GM18499 (cell line): ENCODE data around the gene CLNK.

Source experiments
- ATAC-seq: cut with Tn5 transposase; IDR thresholded peaks from one replicate; pipeline ENCODE4 v1.9.1; 2021; ENCODE audit warnings: moderate number of reproducible peaks; ENCODE audit not compliant: insufficient read depth, unreplicated experiment

CLNK gene

DNA sequence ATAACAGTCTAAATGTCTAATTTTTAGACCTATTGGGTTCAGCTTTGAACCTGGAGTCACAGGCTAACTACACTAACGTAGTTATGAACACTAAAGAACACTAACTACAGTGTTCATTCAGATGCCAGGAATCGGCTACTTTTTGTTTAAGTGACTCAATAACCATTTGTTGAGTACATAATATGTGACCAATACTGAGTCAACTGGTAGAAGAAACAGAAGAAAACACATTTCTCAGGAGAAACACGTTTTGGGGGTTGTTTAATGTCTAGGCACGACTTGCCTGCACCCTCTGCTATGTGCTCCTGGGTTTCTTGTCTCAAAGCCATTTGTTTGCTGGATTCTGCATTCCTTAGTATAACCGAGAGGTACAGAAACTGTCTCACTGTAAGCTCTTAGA, 18.6 kb upstream of the CLNK start:
- no peak for ATAC-seq

DNA sequence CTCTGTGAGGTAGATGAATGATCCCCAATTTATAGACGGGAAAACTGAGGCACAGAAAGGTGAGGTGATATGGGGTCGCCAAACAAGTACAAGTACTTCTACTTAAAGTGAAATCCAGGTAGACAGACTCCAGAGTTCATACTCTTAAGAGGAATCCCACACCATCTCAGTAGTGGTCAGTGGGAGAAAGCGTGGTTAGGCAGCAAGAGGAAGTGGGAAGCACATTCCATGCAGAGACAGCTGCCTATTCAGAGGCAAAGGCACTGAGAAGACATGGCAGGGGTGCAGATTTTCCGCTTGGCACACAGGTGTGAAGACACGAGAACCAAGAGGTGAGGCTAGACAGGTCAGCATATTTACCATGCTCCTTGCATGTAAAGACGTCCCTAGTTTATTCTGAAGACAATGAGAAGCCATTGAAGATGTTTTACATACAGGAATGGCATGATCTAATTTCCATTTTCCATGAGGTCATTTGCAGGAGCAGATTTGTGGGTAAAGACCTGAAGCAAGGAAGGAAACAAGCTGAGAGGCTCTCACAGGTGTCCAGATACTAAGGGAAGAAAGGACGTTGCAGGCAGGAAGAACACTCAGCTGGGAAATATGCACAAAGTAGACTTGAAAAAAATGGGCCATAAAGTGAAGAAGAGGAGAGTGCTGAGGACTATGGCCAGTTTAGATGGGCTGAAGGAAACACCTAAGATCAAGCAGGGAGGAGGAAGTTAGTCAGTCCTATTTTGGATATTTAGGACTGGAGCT, 17.3 kb upstream of the CLNK start:
- ATAC-seq = no peak

DNA sequence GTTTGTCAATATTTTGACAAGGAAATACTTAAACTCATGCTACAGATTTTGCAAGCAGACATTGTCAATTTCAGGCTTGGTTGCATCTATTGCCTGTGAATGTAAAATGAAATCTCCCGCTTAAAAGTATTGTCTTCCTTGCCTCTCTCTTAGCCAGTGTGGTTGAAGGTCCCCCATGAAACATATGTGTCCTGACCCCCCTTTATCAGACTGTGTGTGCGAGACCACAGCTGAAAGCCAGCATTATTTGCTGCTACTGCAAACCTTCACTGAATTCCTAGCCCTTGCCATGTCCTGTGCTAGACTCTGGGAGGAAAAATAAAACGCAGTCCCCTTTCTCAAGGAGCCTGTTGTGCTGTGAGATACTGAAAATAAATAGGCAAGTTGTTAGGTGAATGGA, 16.6 kb upstream of the CLNK start:
- no peak for ATAC-seq

DNA sequence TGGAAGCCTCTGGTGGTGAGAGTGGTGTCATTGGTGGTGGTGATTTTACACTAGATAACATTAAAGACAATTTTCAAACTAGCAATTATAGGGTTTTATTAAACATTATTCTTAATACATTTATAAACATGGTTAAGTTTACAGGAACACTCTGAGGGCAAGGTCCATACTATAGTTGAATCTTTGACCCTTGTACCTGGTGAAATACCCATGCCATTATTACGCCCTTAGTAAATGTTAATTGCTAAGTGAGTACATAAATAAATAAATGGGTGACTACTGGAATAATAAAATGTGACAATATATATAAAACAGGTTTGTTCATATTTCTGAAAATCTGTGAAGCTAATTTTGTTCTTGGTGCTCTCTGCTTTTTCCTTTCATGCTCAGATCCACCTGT, 13.6 kb upstream of the CLNK start:
- ATAC-seq = no peak

DNA sequence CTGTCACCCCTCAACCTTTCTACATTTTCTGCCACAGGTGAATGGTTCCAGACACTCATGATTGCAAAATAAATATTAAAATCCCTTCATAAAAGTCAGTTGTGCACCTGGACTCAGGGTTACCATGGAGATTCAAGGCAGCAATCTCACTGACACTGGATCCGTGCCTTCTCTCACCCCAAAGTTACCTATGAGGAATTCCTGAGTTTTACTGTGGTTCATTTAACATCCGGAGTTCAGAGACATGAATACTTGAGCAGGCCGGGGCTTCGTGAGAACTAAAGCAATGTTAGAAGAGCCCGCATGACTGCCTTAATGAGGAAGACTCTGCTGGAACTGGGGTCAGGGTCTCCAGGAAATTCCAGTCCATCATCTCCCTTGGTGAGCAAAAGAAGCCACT, 12.5 kb upstream of the CLNK start:
- no peak for ATAC-seq

DNA sequence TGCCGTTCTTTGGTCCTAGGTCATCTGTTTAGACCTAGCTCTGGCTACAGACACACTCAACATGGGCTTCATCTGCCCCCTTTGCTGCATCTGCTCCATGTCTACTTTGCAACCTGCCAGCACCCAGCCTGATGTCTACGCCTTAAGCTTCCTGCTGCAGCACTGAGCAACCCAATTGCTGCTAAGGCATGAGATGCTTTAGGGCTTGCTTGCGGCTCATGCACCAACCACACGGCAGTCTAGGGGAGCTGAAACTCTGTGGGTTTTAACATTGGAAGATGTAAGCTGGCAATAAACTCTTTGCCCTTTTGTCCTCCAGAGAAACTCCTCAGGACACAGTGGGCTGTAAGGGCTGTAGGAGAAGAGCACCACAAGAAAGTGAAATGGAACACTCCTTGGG, 11.7 kb upstream of the CLNK start:
- ATAC-seq = no peak

DNA sequence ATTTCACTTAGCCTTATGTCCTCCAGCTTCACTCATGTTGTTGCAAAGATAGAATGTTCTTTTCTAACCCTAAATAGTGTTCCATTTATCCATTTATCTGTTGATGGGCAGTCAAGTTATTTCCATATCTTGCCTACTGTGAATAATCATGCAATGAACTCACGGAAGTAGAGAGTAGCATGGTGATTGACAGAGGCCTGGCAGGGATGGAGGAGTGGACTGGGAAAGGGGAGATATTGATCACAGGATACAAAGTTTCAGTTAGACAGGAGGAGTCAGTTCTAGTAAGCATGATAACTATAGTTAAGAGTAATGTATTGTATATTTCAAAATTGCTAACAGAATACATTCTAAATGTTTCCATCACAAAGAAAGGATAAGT, 10.3 kb upstream of the CLNK start:
- ATAC-seq = no peak

DNA sequence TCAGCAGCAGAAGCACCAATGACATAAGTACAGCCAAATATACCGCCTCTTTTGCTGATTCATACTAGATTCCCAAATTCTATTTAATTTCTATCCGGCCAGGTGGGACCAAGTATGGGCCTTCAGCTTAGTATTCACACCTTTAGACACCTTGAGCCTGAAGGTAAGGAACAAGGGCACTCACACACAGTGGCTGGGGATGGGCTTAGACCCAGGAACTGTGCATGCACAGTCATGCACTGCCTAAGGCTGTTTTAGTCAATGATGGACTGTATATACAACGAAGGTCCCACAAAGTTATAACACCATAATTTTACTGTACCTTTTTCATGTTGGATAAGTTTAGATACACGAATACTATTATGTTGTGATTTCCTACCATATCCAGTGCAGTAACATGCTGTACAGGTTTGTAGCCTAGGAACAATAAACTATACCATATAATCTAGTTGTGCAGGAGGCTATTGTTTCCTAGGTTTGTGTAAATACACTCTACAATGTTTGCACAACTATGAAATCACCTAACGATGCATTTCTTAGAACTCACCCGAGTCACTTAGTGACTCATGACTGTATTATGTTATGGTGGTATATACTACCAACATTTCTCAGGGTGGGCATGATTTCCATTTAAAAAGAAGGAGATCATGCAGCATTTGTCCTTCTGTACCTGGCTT, 9.7 kb upstream of the CLNK start:
- no peak for ATAC-seq

DNA sequence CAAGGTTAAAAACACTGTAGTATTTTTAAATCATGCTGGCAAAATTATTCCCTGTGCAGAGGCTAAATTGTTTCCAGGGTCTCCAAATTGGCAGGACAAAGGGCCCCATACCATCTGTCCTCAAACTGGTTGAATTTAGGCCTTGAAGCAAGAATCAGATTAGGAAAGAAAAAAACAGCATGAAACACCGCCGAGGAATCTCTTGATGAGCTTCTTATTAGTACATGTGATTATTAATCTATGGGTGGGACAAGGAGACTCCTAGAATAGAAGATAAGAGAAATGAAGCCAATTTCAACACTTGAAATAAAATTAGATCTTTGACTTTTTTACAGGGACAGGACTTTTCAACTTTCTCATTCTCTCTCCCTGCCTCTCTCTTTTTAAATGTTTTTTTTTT, 7.1 kb upstream of the CLNK start:
- no peak for ATAC-seq

DNA sequence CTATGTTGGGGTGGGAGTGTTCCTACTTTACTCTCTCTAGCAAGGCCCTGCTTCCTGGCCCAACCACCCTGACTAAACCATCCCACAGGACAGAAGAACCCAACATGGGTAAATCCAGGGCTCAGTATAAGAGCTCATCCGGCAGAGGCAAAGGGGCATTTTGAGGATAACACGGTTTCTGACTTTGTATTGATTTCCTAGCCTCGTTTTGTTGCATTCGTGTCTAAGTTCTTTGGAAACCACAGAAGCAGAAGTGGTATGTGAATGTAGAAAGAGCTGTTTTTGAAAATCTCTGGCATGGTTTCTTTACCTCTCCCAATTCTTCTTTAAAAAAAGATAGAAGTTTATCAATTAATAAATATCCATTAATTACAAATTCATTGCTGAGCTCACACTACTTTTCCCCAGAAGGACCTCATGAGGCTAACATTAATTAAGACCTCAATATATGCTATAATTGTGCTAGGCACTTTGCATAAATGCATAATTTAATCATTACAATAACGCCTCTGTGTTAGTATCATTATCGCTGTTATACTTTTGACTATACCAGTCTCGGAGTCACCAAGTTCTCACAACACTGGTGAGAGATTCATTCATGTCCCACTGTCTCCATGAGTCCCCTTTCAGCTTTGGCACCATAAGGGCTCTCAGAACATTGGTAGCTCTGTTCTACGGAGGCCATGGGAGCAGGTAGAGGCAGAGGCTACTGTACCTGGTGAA, 5.8 kb upstream of the CLNK start:
- no peak for ATAC-seq

DNA sequence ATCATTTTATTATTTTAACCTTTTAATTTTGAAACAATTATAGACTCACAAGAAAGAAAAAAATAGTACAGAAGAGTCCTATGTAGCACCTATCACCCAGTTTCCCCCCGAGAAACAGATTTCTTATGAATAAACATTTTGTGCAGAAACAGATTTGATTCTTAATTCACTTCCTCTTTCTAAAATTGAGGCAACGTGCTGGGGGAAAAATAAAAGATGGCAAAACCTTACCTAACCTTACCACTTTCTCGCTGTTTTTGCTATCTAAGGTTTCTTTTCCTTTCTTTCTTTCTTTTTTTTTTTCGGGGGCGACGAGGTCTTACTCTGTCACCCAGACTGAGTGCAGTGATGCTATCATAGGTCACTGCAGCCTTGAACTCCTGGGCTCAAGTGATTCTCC, 4.3 kb upstream of the CLNK start:
- ATAC-seq = no peak

DNA sequence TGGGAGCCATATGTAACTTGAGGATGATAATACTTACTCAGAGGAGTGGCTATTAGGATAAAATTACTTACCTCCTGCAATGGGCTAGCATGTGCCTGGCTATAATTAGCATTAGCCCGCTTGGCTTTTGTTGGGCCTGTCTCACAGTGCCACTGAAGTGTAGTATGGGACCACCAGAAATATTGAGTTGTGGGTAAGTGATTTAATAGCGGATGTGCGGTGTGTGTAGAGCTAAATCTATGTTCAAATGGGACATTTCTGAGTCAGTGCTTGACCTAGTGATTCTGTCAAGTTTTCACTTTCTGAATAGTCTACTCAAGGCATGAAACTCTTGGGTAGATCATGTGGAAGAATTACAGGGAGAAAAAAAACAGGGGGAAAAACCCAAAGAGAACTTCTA, 3.5 kb upstream of the CLNK start:
- peak; percentile 31 for ATAC-seq

DNA sequence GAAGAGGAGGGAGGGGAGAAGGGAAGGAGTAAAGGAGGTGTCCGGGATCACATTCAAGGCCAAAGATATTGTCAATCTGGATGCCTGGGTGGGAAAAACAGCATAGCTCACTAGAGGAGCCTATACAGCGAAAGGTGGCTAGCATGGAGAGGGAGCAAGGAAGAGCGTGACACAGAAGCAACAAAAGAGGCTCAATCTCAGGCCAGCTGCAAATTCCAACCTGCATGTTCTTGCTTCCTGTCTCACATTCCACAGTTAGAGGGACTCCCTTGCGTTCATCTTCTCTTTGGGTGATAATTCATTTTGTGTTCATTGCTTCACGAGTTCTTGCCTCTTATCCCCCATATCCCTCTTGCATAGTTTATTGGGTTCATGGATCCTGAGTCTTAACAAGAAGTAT, 3.0 kb upstream of the CLNK start:
- ATAC-seq = no peak

DNA sequence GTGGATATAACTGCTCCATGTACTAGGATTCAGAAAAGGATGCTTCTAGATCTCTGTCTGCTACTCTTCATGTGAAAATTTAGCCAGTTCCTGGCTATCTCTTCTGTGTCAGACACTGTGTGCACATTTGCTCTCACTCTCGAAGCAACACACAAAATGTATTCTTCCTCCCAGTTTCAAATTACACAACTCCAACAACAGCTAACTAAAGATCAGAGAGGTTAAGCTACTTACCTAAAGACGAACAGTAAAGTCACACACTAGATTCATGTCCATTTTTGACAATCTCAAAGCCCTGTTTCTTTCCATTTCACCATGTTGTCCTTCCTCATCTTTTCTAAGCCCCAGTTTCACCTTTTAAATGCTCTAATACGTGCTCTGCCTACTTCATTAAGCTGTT, 2.2 kb downstream of the CLNK start:
- no peak for ATAC-seq

DNA sequence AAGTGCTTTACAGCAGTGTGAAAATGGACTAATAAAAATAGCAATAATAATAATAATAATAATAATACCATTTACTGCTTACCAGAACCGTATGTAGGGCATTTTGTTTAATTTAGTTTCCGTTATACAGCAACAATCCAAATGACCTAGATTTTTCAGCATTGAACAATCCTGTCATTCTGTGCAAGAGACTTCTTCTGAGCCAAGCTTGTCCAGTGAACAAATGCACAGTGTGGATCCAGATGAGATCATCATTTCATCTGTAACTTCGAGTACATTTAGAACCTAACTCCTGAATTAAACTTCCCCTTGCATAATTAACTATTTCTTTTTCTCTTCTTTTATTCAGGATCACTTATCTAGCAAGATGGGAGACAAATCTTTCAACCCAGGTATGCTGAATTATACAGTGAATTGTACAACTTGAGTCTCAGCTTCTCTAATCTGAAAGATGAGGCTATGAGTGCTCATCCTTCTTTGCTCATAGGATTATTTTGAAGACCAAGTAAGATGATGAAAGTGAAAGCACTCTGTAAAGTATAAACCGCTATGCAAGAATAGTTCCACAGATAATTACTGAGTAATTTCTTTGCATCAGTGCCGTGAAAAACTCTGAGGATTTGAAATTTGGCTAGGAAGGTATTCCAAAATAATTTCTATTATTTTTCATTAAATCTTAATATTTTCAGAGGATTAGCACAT, 6.6 kb downstream of the CLNK start:
- ATAC-seq = no peak

DNA sequence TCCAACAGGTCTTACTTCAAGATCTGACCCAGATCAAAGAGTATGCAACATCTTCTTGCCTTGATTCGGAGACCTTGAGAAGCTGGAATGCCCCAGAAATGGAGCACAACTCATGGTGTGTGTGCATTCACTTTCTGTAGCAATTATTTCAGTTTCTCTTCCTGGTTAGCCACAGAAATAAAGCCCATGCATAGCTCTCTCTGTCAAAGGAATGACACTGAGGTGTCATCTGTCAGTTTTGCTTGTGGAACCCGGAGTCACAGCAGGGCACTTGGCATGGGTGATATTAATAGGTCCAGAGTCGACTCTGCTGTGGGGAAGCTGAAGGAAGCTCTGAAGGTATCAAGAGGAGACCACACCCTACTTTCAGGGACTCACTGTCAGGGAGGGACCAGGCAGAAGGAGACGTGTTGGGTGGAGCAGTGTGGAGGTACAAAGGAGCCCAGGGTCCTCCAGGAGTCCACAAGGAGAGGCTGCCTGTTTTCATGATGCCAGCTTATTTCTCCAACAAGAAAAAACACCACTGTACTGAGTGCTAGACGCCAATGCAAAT, 10.7 kb downstream of the CLNK start:
- peak; percentile 63 for ATAC-seq

DNA sequence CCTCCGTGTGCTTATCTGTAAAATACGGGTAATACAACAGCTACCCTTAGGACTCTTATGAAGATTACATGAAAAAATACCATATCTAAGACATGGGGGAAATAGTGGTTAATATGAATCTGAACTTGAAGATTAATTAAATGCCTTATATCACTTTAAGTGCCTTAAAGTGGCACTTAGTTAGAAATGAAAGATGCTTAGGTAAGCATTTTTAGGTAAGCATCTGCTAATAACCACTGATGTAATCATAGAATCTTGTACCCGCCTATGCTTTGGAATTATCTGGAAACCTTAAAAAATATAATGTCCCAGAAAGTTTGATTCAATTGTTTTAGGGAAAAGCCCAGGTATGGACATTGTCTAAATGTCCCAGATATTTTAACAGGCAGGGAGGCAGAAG, 12.2 kb downstream of the CLNK start:
- ATAC-seq = no peak

DNA sequence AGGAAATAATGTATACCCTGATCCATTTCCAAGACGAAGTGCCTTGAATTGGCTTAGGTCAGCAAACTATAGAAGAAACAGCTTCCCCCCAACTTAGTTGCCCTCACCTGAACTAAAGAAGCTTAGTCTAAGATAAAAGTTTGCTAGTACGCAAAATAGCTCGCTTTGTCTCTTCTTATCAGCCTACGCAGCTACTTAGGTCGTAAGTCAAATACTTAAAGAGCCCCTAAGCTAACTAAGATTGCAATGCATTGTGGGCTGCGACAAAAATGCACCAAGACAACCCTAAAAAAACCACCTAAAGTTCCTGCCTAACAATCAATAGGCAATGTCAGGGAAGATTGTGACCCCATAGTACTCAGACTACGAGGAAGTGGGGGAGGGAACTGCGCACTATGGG, 12.8 kb downstream of the CLNK start:
- no peak for ATAC-seq

DNA sequence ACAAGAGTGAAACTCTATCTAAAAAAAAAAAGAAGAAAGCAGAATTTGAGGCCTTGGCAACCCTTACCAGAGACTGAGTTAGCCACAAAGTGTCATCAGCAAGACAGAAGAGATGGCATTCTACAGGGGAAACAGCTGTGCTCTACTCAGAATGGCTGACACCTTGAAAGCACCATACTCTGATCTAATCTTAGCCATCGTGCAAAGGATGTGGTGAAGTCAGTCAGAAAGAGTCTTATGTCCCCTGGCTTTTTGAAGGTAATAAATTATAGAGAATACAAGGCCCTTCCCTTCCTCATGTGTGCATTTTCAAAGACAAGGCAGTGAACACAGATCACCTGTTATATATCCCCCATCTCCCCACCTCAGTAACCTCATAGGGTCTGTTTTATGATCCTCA, 13.2 kb downstream of the CLNK start:
- ATAC-seq = peak; percentile 90

DNA sequence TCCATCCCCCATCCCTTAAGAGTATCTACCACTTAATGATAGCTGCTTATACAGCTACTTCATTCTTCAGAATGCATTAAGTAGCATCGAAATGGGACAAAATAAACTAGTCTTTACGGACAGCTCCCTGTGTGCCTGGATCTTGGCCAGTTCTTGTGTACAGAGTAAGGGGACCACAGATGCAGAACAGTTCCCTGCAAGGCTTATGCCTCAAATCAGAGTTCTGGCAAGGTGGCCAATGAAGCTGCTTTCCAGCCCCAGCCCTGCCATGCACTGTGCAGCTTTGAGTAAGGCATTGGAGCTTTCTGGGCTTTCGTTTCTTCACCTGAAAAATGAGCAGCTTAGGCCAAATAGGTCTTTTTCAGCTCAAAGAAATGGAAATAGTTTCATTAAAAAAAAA, 14.2 kb downstream of the CLNK start:
- ATAC-seq = no peak
